IMR-90 (cell line): ENCODE data around the gene COPB1. TPM values are rescaled to one million over a fixed set of nuclear protein-coding genes. Genes with fewer than 3 reads are reported as not detected.

Experiments used
- ATAC-seq: fragments of 200-7000 bp; cut with Tn5 transposase; 2 replicates; pipeline ENCODE4 v1.9.1; 2020; ENCODE audit warnings: low read depth, mild to moderate bottlenecking, moderate library complexity
- BruUV-seq: library from RNA; stranded (reverse); fragments of 400-500 nt; replicated peaks from 2 replicates; lab custom pipeline; 2021; lab: Mats Ljungman, UMichigan
- CTCF ChIA-PET: fragments of 300-600 bp; formaldehyde crosslinking; extraction: SDS; loops from one replicate; lab custom pipeline; 2021; ENCODE audit warnings: antibody characterized with exemption; lab: Yijun Ruan, JAX
- POLR2A ChIA-PET: fragments of 300-600 bp; sonication (Branson Sonifier 250); formaldehyde crosslinking; loops from one replicate; lab custom pipeline; 2022; ENCODE audit warnings: antibody characterized with exemption; ENCODE audit not compliant: unreplicated experiment; lab: Charles Lee
- DNase-seq: peaks from one replicate; pipeline ENCODE4 v3.0.0; 2013
- H2AFZ ChIP-seq: replicated peaks from 2 replicates; pipeline ENCODE3; 2013; ENCODE audit warnings: low read length, mild to moderate bottlenecking; ENCODE audit not compliant: poor library complexity
- H2AK5ac ChIP-seq: 2 replicates; pipeline ENCODE4 v1.6.1; 2013; ENCODE audit warnings: low read depth, low read length, inconsistent platforms
- H2AK9ac ChIP-seq: replicated peaks from 2 replicates; pipeline ENCODE3; 2013; ENCODE audit warnings: mild to moderate bottlenecking, low read depth, low read length, moderate library complexity; ENCODE audit not compliant: poor library complexity
- H2BK120ac ChIP-seq: 2 replicates; pipeline ENCODE4 v1.6.1; 2013; ENCODE audit warnings: low read depth, low read length, inconsistent platforms
- H2BK15ac ChIP-seq: 3 replicates; pipeline ENCODE4 v1.6.1; 2013; ENCODE audit warnings: low read depth, low read length, inconsistent platforms
- H2BK20ac ChIP-seq: 2 replicates; pipeline ENCODE4 v1.6.1; 2013; ENCODE audit warnings: low read depth, mild to moderate bottlenecking, inconsistent platforms, low read length, moderate library complexity
- H2BK5ac ChIP-seq: 2 replicates; pipeline ENCODE4 v1.6.1; 2013; ENCODE audit warnings: mild to moderate bottlenecking, low read depth, low read length, inconsistent platforms; ENCODE audit not compliant: poor library complexity, severe bottlenecking
- H3K14ac ChIP-seq: replicated peaks from 2 replicates; pipeline ENCODE4 v1.6.1; 2013; ENCODE audit warnings: low read depth, low read length, inconsistent platforms
- H3K18ac ChIP-seq: 2 replicates; pipeline ENCODE4 v1.6.1; 2013; ENCODE audit warnings: low read depth, low read length, control low read depth
- H3K23ac ChIP-seq: 2 replicates; pipeline ENCODE4 v1.6.1; 2013; ENCODE audit warnings: low read depth, low read length, inconsistent platforms
- H3K27ac ChIP-seq: 2 replicates; pipeline ENCODE4 v1.5.1; 2013; ENCODE audit warnings: mild to moderate bottlenecking, control low read depth, low read length; ENCODE audit not compliant: insufficient read depth
- H3K27me3 ChIP-seq: 2 replicates; pipeline ENCODE4 v1.6.1; 2013; ENCODE audit warnings: low read length; ENCODE audit not compliant: control insufficient read depth, insufficient read depth
- H3K36me3 ChIP-seq: 2 replicates; pipeline ENCODE4 v1.6.1; 2013; ENCODE audit warnings: low read length, mixed read lengths; ENCODE audit not compliant: control insufficient read depth, insufficient read depth
- H3K4ac ChIP-seq: 2 replicates; pipeline ENCODE4 v1.6.1; 2013; ENCODE audit warnings: low read depth, low read length, inconsistent platforms
- H3K4me1 ChIP-seq: 2 replicates; pipeline ENCODE4 v1.6.1; 2013; ENCODE audit warnings: low read length, mixed read lengths; ENCODE audit not compliant: control insufficient read depth, insufficient read depth
- H3K4me2 ChIP-seq: 2 replicates; pipeline ENCODE4 v1.6.1; 2013; ENCODE audit warnings: low read depth, mild to moderate bottlenecking, control low read depth, low read length, moderate library complexity
- H3K4me3 ChIP-seq: 2 replicates; pipeline ENCODE4 v1.5.1; 2013; ENCODE audit warnings: low read depth, mild to moderate bottlenecking, control low read depth, low read length, moderate library complexity; ENCODE audit not compliant: insufficient read depth
- H3K56ac ChIP-seq: 2 replicates; pipeline ENCODE4 v1.6.1; 2013; ENCODE audit warnings: low read length, inconsistent platforms; ENCODE audit not compliant: insufficient read depth; ENCODE audit errors: extremely low read depth
- H3K79me1 ChIP-seq, 2 experiments: 2 replicates each; pipeline ENCODE4 v1.6.1; 2013; ENCODE audit warnings: low read length in 2 of 2, inconsistent platforms in 1 of 2, low read depth in 1 of 2
- H3K9ac ChIP-seq: 2 replicates; pipeline ENCODE4 v1.6.1; 2013; ENCODE audit warnings: low read depth, low read length, control low read depth
- H3K9me1 ChIP-seq: 2 replicates; pipeline ENCODE4 v1.6.1; 2013; ENCODE audit warnings: low read length, inconsistent platforms; ENCODE audit not compliant: insufficient read depth
- H3K9me3 ChIP-seq: 2 replicates; pipeline ENCODE4 v1.6.1; 2013; ENCODE audit warnings: low read length; ENCODE audit not compliant: control insufficient read depth, insufficient read depth
- H4K20me1 ChIP-seq: 2 replicates; pipeline ENCODE4 v1.6.1; 2013; ENCODE audit warnings: low read length, inconsistent platforms; ENCODE audit not compliant: insufficient read depth
- H4K5ac ChIP-seq: 2 replicates; pipeline ENCODE4 v1.6.1; 2013; ENCODE audit warnings: mild to moderate bottlenecking, low read depth, low read length, control low read depth
- H4K8ac ChIP-seq, 2 experiments: 2 replicates each; pipeline ENCODE4 v1.6.1; 2013; ENCODE audit warnings: low read depth in 2 of 2, low read length in 2 of 2, control low read depth in 1 of 2, inconsistent platforms in 1 of 2
- H4K91ac ChIP-seq: 2 replicates; pipeline ENCODE4 v1.6.1; 2013; ENCODE audit warnings: low read depth, low read length, inconsistent platforms; ENCODE audit not compliant: insufficient read depth
- BHLHE40 ChIP-seq: fragments of 150-350 bp; IDR thresholded peaks from 2 replicates; pipeline ENCODE4 v1.6.1; 2016; ENCODE audit warnings: mild to moderate bottlenecking, low read depth, low read length
- CHD1 ChIP-seq: IDR thresholded peaks from 2 replicates; pipeline ENCODE4 v1.6.1; 2012; ENCODE audit warnings: low read depth, low read length, improper control_type of control experiment
- FOS ChIP-seq: fragments of 150-350 bp; IDR thresholded peaks from 2 replicates; pipeline ENCODE4 v1.6.1; 2016; ENCODE audit warnings: low read depth, low read length
- MAFK ChIP-seq: IDR thresholded peaks from 2 replicates; pipeline ENCODE4 v1.6.1; 2012; ENCODE audit warnings: low read depth, low read length, improper control_type of control experiment
- MAZ ChIP-seq: IDR thresholded peaks from 2 replicates; pipeline ENCODE4 v1.6.1; 2012; ENCODE audit warnings: low read depth, mild to moderate bottlenecking, low read length, improper control_type of control experiment, moderate library complexity, borderline replicate concordance
- MXI1 ChIP-seq: IDR thresholded peaks from 2 replicates; pipeline ENCODE4 v1.6.1; 2012; ENCODE audit warnings: low read depth, mild to moderate bottlenecking, low read length, moderate library complexity, borderline replicate concordance
- POLR2A ChIP-seq: IDR thresholded peaks from 2 replicates; pipeline ENCODE4 v1.6.1; 2012; ENCODE audit warnings: mild to moderate bottlenecking, low read depth, low read length
- RCOR1 ChIP-seq: IDR thresholded peaks from 2 replicates; pipeline ENCODE4 v1.6.1; 2012; ENCODE audit warnings: mild to moderate bottlenecking, low read length, improper control_type of control experiment; ENCODE audit not compliant: insufficient replicate concordance
- RFX5 ChIP-seq: IDR thresholded peaks from 2 replicates; pipeline ENCODE4 v1.8.0; 2012; ENCODE audit warnings: low read depth, mild to moderate bottlenecking, low read length, moderate library complexity
- SMC3 ChIP-seq: fragments of 150-350 bp; IDR thresholded peaks from 2 replicates; pipeline ENCODE4 v1.6.1; 2016; ENCODE audit warnings: low read depth, mild to moderate bottlenecking, antibody characterized with exemption, low read length, moderate library complexity
- WGBS, 2 experiments: methylation state at CpG; one replicate each; pipeline versions ENCODE4 v1.1.5 to v1.1.7; 2013; ENCODE audit warnings: missing lambda C conversion rate in 2 of 2; ENCODE audit not compliant: insufficient read length in 1 of 2; ENCODE audit errors: extremely low coverage in 2 of 2; 5-methylcytosine and 5-hydroxymethylcytosine counted together
- dilution Hi-C: fragments of 300-500 bp; cut with HindIII; formaldehyde crosslinking; loops from one replicate; pipeline ENCODE4 v1.14.3; 2018; ENCODE audit warnings: low sequenced_read_pairs; ENCODE audit not compliant: unreplicated experiment
- in situ Hi-C: fragments of 300-500 bp; cut with MboI; formaldehyde crosslinking; loops from 3 replicates; pipeline ENCODE4 v1.14.3; 2019; ENCODE audit warnings: low sequenced_read_pairs, inconsistent platforms, mixed read lengths
- intact Hi-C: fragments of 100-400 bp; cut with micrococcal nuclease; formaldehyde crosslinking; loops from 2 replicates; pipeline ENCODE4 v1.10.0; 2022
- polyA plus RNA-seq, 3 experiments: library from polyadenylated mRNA; depleted of rRNA; stranded (reverse); fragments of >200 nt; gene quantifications; 2 replicates each; pipeline ENCODE4 v1.2.3, GENCODE V29; 2012; ENCODE audit warnings: low replicate concordance in 1 of 3
- total RNA-seq: library from RNA; depleted of rRNA; stranded (reverse); fragments of >200 nt; gene quantifications from 2 replicates; pipeline ENCODE4 v1.2.3, GENCODE V29; 2012
- TF ChIP-seq, protein P1 (sequence below): fragments of 150-350 bp; IDR thresholded peaks from 2 replicates; pipeline ENCODE4 v1.6.1; 2017; ENCODE audit warnings: mild to moderate bottlenecking, antibody characterized with exemption, low read length, low read depth
- TF ChIP-seq, protein P2 (sequence below): conservative IDR thresholded peaks from 2 replicates; pipeline ENCODE4 v1.5.1; 2012; ENCODE audit warnings: mild to moderate bottlenecking, low read depth, low read length, improper control_type of control experiment
- TF ChIP-seq, protein P3 (sequence below): fragments of 150-350 bp; IDR thresholded peaks from 2 replicates; pipeline ENCODE4 v1.6.1; 2016; ENCODE audit warnings: low read depth, mild to moderate bottlenecking, low read length, moderate library complexity, borderline replicate concordance

Gene COPB1
- total and polyA plus RNA-seq, 2 of the 4 experiments (the other 2 are of a cell fraction), result 136 to 341 TPM

DNA sequence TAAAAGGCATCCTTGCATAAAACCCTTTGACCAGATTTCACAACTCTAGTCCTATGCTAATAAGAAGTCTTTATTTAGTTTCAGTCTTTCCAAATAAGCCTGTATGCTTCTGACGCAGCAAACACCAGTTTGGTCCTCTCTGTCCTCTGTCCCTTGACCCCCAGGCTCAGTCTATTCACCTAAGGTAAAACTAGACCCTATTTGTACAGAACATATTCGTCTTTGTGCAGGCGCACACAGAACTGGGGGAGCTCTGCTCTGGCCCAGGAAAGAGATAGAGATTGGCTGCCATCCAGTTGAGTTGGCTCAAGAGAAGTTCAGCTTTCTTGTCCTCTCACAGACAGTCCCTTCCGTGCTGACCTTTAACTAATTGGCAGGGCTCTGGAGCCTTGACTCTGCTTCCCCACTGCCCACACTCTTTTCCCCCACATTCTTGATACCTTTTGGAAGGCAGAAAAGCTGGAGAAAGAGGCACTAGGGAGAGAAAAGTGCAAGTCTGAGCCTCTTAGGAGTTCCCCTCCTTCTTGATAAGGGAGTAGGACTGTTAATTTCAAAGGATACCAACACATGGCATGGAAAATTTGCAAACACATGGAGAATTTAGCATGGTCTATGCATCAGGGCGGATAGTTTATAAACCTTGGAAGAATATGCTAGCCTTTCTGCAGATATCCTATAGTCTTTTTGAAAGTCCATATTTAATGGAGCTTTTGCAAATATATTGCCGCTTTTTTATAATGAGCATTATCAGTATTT is 41.8 kb upstream of the COPB1 start:
- dilution Hi-C loops (no loop called here), intact Hi-C loops (loop anchor here (5.0 kb wide), 1 partner anchor 101 kb away; the partner anchor contains the start of gene PDE3B), in situ Hi-C loops (no loop called here)
- no peak overlapping the region for H3K4me3 ChIP-seq
- H3K14ac ChIP-seq, result no peak overlapping the region
- no CpG with 5 or more reads among the region's 6 CpGs for WGBS, 2 experiments
- H2BK5ac ChIP-seq, result no peak overlapping the region
- no peaks in the 10 kb centered on the region for H3K79me1 ChIP-seq
- no peak overlapping the region for H3K56ac ChIP-seq
- POLR2A ChIA-PET, result no interaction called here
- H4K20me1 ChIP-seq, result no peaks in the 10 kb centered on the region
- ATAC-seq (no peak), DNase-seq (no peak)
- no peaks in the 10 kb centered on the region for H3K9me3 ChIP-seq
- no peak overlapping the region for H2BK120ac ChIP-seq
- no peaks in the 10 kb centered on the region for H3K36me3 ChIP-seq
- H3K4me2 ChIP-seq, result no peak overlapping the region
- no peak overlapping the region for H2BK15ac ChIP-seq
- no peaks in the 10 kb centered on the region for H3K9me1 ChIP-seq
- H2AK5ac ChIP-seq, result no peak overlapping the region
- TF ChIP-seq, protein P1, sequence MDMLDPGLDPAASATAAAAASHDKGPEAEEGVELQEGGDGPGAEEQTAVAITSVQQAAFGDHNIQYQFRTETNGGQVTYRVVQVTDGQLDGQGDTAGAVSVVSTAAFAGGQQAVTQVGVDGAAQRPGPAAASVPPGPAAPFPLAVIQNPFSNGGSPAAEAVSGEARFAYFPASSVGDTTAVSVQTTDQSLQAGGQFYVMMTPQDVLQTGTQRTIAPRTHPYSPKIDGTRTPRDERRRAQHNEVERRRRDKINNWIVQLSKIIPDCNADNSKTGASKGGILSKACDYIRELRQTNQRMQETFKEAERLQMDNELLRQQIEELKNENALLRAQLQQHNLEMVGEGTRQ, result no peak
- TF ChIP-seq MAFK (no peak), BHLHE40 (no peak), MXI1 (no peak), CHD1 (no peak), POLR2A (no peak), SMC3 (no peak), RFX5 (no peak), RCOR1 (no peak), MAZ (no peak), FOS (no peak)
- TF ChIP-seq, protein P2, sequence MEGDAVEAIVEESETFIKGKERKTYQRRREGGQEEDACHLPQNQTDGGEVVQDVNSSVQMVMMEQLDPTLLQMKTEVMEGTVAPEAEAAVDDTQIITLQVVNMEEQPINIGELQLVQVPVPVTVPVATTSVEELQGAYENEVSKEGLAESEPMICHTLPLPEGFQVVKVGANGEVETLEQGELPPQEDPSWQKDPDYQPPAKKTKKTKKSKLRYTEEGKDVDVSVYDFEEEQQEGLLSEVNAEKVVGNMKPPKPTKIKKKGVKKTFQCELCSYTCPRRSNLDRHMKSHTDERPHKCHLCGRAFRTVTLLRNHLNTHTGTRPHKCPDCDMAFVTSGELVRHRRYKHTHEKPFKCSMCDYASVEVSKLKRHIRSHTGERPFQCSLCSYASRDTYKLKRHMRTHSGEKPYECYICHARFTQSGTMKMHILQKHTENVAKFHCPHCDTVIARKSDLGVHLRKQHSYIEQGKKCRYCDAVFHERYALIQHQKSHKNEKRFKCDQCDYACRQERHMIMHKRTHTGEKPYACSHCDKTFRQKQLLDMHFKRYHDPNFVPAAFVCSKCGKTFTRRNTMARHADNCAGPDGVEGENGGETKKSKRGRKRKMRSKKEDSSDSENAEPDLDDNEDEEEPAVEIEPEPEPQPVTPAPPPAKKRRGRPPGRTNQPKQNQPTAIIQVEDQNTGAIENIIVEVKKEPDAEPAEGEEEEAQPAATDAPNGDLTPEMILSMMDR, result no peak
- TF ChIP-seq, protein P3, sequence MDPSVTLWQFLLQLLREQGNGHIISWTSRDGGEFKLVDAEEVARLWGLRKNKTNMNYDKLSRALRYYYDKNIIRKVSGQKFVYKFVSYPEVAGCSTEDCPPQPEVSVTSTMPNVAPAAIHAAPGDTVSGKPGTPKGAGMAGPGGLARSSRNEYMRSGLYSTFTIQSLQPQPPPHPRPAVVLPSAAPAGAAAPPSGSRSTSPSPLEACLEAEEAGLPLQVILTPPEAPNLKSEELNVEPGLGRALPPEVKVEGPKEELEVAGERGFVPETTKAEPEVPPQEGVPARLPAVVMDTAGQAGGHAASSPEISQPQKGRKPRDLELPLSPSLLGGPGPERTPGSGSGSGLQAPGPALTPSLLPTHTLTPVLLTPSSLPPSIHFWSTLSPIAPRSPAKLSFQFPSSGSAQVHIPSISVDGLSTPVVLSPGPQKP, result no peak
- no peak overlapping the region for H2AK9ac ChIP-seq
- no peak overlapping the region for H3K27ac ChIP-seq
- no peak overlapping the region for H4K5ac ChIP-seq
- H3K23ac ChIP-seq, result no peak overlapping the region
- H4K91ac ChIP-seq, result no peak overlapping the region
- no peak overlapping the region for H3K18ac ChIP-seq
- CTCF ChIA-PET, result interaction anchor here (0.6 kb wide), 1 partner anchor 616 kb away, joined by 3 read pairs; no protein-coding TSS in a partner anchor
- BruUV-seq, result no TSS peak
- H3K27me3 ChIP-seq, result peaks cover 2% of the 10 kb centered on the region
- H3K4me1 ChIP-seq, result no peaks in the 10 kb centered on the region
- no peak overlapping the region for H2AFZ ChIP-seq
- H3K4ac ChIP-seq, result no peak overlapping the region
- no peak overlapping the region for H4K8ac ChIP-seq
- H3K9ac ChIP-seq, result no peak overlapping the region
- no peak overlapping the region for H2BK20ac ChIP-seq
